GM21619 (cell line): ENCODE data around the gene CD8A.
"Not testable (repeated sequence)": the region's sequence is repeated elsewhere in the genome, so short reads cannot be mapped to it uniquely, and the experiment has no call there.

Experiments
- ATAC-seq: cut with Tn5 transposase; IDR thresholded peaks from one replicate; pipeline ENCODE4 v1.9.1; 2021; ENCODE audit not compliant: unreplicated experiment

Gene CD8A

DNA sequence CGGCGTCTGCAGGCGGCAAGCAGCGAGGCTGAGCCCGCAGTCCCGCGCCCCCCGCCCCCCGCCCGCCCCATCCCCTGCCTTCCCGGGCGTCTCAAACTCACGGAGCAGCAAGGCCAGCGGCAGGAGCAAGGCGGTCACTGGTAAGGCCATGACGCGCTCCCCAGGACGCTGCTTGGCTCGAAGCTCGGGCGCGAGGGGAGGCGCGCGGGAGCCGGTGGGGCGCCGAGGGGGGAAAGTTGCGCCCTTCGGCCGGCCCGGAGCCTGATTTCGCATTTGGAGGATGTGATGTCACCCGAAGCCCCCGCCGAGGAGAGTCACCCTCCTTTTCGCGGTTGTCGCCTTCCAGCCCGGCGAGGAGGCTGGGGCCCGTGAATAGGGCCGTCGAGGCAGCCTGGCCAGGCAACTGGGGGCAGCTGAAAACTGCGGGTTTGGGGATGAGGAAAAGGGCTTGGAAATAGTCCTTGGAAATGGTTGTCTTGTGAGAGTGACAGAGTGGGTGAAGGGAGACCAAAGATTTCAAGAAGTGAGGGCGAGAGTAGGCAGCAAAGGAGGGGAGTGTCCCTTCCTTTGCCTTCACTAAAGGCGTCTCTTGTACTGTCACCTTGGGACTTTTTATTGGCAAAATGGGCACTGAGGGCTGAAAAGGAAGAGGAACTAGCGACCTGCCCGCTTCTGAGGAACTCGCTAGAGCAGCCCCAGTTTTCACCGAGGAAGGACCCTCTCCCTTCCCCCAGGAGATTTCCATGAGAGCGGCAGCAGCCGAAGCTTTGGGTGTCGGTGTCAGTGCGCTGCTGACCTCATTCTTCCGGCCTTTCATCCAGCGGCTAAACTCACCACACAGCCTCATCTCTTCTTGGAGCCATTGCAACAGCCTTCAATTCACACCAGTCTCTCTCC, at the start of gene CD8A:
TSS of gene CD8A (minus strand) at position 238 of the 897 bp plus-strand sequence. CDS start at position 150, 88 bp downstream.
- ATAC-seq: no peak

- not testable (repeated sequence) for ATAC-seq
These were observed 49.3 kb upstream of the CD8A start for GRCh38 chr2:86839871-86840548.

GRCh38 chr2:86839455-86839854, 48.7 kb upstream of the CD8A start:
- ATAC-seq: not testable (repeated sequence)

DNA sequence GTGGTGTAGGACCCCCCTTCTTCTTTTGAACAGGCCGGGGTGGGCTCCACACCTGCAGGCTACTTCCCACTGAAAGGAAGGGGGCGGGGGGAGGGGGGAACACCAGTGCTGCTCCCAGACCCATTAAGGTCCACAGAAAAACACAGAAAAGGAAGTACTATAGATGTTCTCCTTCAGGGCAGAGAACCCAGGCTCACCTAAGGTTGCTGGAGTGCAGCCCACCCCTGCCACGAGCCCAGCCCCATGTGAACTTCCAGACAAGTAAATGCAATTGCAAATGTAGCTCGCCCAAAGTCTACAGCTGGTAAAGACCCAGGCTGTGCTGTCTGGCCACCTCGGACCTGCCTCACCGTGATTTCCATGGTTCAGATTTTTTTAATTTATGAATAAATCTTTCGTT, 47.0 kb upstream of the CD8A start:
- not testable (repeated sequence) for ATAC-seq

GRCh38 chr2:86836915-86837695, 46.4 kb upstream of the CD8A start:
- not testable (repeated sequence) for ATAC-seq

- ATAC-seq: not testable (repeated sequence)
These were observed 44.8 kb upstream of the CD8A start for GRCh38 chr2:86835548-86835889.

- ATAC-seq: no peak
These were observed 42.6 kb upstream of the CD8A start for GRCh38 chr2:86833315-86833714.

DNA sequence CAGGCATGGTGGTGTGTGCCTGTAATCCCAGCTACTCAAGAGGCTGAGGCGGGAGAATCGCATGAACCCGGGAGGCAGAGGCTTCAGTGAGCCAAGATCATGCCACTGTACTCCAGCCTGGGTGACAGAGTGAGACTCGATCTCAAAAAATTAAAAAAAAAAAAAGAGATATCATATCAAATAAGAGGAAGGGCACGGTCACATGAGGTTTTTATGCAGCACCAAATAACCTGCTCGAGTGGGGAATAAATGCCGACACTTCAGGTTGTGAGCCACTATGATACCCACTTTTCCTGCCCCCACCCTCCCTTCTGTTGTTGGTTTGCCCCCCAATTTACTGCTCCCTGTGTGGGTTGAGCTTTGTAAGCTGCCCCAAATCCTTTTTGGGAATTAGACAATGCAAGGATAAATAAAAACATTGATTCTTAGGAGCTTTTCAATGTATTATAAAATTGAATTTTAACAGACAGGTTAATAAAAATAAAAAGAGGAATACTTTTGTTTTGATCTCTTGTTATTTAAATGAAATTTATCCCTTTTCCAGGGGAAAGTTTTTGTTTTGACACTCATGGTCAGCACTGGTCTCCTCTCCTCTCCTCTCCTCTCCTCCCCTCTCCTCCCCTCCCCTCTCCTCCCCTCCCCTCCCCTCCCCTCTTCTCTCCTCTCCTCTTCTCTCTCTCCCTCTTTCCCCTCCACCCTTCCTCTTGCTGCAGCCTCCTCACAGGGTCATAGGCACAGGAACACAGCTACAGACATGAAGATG, 41.8 kb upstream of the CD8A start:
- ATAC-seq: no peak

- no peak for ATAC-seq
These were observed 40.8 kb upstream of the CD8A start for GRCh38 chr2:86831537-86831936.

DNA sequence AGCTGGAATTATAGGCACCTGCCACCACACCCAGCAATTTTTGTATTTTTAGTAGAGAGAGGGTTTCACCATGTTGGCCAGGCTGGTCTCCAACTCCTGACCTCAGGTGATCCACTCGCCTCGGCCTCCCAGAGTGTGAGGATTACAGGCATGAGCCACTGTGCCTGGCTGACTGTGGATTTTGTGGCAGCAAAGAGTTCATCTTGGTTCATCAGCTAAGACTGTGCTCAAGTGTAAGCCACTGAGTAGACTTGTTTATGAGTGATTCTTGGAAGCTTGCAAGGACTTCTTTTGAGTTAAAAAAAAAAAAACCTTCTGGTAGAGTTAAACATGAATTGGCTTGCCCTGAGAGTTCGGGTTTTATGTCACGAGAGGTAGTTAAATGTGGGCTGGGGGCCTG, 36.2 kb upstream of the CD8A start:
- ATAC-seq: no peak

DNA sequence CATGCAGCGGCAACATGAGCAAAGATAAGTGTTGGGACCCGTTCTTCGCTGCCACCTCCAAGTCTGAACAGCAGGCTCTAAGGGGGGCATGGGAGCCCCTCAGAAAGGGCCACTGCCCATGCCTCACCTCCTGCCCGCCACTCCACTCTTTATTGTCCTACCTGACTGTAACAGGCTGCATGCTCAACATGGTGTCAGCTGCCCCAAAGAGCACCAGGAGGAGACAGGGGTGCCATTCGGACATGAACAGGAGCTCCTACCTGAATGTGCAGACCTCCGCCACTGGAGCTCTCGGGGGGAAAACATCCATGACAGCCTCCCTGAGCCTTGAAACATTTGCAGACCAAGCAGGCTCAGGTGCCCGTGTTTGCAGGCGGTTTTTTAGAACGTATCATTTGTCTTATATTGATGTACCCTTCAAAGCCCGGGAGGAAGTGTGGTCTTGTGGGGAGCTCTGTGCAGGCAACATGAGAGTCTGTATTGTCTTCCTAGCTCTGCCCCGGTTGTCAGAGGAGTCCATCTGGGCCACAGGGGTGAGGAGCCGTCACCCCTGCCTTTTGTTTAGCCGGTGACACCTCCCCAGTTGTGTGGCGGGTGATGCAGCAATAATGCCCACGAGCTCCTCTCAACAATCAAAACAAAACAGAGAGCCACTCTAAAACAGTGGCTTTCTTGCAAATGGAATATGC, 35.1 kb upstream of the CD8A start:
- no peak for ATAC-seq

DNA sequence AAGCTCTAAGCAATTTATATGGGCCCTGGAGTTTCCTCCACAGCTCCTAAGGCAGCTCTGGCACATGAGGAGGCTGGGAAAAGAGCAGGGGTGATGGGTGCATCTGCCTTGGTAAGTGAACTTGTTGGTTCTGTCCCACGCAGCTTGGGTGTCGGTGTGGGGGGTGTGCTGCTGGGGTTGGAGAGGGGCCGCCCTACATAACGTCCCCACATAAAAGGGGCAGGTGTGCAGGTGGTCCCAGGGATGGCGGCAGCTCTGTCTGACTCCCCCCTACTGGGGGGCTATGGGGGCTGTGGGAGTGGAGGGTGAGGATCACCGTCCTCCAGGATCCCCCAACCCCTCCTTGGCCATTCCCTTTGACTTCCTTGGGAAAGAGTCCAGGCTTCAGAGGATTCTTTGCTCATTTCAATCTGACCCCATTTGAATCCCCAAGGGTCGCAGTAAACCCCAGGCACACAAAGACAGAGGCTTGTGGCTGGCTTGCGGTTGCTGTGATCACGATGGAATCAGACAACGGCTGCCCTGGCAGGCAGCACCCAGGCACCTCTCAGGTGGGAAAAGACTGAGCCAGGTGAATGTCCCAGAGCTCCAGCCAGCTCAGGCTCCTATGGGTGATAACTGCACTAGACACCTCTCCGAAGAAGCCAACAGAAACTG, 34.5 kb upstream of the CD8A start:
- ATAC-seq: no peak

- ATAC-seq: no peak
These were observed 32.1 kb upstream of the CD8A start for GRCh38 chr2:86822668-86823345.

- no peak for ATAC-seq
These were observed 31.1 kb upstream of the CD8A start for GRCh38 chr2:86821842-86822241.

GRCh38 chr2:86821306-86821705, 30.6 kb upstream of the CD8A start:
- no peak for ATAC-seq

- ATAC-seq: no peak
These were observed 28.2 kb upstream of the CD8A start for GRCh38 chr2:86818957-86819356.

GRCh38 chr2:86818114-86818801, 27.5 kb upstream of the CD8A start:
- ATAC-seq: no peak

GRCh38 chr2:86815611-86816010, 24.9 kb upstream of the CD8A start:
- no peak for ATAC-seq
